ENCODE results near the gene KCNS3.

- TF ChIP-seq BACH2 (CRISPR knock-in tag; IDR thresholded peaks at IDR 0.05; ENCODE audit: borderline replicate concordance) (no peak), ZNF565 (CRISPR knock-in tag; conservative IDR thresholded peaks at IDR 0.05; ENCODE audit: low read depth) (no peak), RARB (CRISPR knock-in tag; IDR thresholded peaks at IDR 0.05) (no peak), TOX (CRISPR knock-in tag; IDR thresholded peaks at IDR 0.05; ENCODE audit: borderline replicate concordance) (no peak)
Measured at GRCh38 chr2:17894005-17894404, 15.5 kb downstream of the KCNS3 start.

Measured in SK-N-SH treated with all-trans-retinoic acid at 6 μM for 48 hours (cell line).